ENCODE data around the gene GPC2. TPM values are rescaled to one million over a fixed set of nuclear protein-coding genes. Genes with fewer than 3 reads are reported as not detected.

Gene GPC2
- total RNA-seq, 2 experiments from 2014 or later, result 8.1 to 8.2 TPM

Small RNA genes lying within 50 kb of the gene (microRNA-seq; reads per million reads assigned to microRNA genes)
- not detected for gene MIR4658

Other genes with a start within 250 kb of the GPC2 start
- gene GJC3, start 247.8 kb downstream of the GPC2 start, total RNA-seq, result under 1 TPM in 1 of 2 experiments, not detected in 1; 0.21 TPM
- not detected for gene AZGP1, start 201.3 kb downstream of the GPC2 start, total RNA-seq
- 10 to 100 TPM; 50.4 to 54.5 TPM for gene ZKSCAN1, start 161.8 kb downstream of the GPC2 start, total RNA-seq
- gene ZSCAN21, start 127.6 kb downstream of the GPC2 start, total RNA-seq, result 1 to 10 TPM; 5.8 to 7.5 TPM
- gene ZNF3, start 95.7 kb downstream of the GPC2 start, total RNA-seq, result 10 to 100 TPM; 20.9 to 21.8 TPM
- gene COPS6, start 88.4 kb downstream of the GPC2 start, total RNA-seq, result 10 to 100 TPM; 74.0 to 78.3 TPM
- 100 to 1,000 TPM; 364 to 375 TPM for gene MCM7, start 76.0 kb downstream of the GPC2 start, total RNA-seq
- gene AP4M1, start 75.7 kb downstream of the GPC2 start, total RNA-seq, result 10 to 100 TPM; 10.8 to 13.0 TPM
- 10 to 100 TPM; 74.6 to 81.0 TPM for gene TAF6, start 58.0 kb downstream of the GPC2 start, total RNA-seq
- 10 to 100 TPM; 32.4 to 35.5 TPM for gene CNPY4, start 57.7 kb downstream of the GPC2 start, total RNA-seq
- gene MBLAC1, start 50.4 kb downstream of the GPC2 start, total RNA-seq, result 1 to 10 TPM; 4.3 to 5.7 TPM
- gene LAMTOR4, start 28.5 kb downstream of the GPC2 start, total RNA-seq, result 100 to 1,000 TPM; 134 to 143 TPM
- 10 to 100 TPM; 42.7 to 44.0 TPM for gene TRAPPC14, start 18.7 kb downstream of the GPC2 start, total RNA-seq
- gene GAL3ST4, start 8.8 kb downstream of the GPC2 start, total RNA-seq, result 1 to 10 TPM; 2.8 to 3.5 TPM
- 10 to 100 TPM; 16.5 to 20.6 TPM for gene STAG3, start 537 bp upstream of the GPC2 start, total RNA-seq
- 10 to 100 TPM; 61.6 to 64.8 TPM for gene PVRIG, start 42.6 kb upstream of the GPC2 start, total RNA-seq
- not detected for gene SPDYE3, start 130.3 kb upstream of the GPC2 start, total RNA-seq
- gene PILRB, start 180.7 kb upstream of the GPC2 start, total RNA-seq, result 10 to 100 TPM; 75.7 to 77.2 TPM
- 10 to 100 TPM in 1 of 2 experiments, 1 to 10 TPM in 1; 8.1 to 11.5 TPM for gene PILRA, start 196.1 kb upstream of the GPC2 start, total RNA-seq

Data from activated CD8-positive, alpha-beta T cell treated with anti-CD3 and anti-CD28 coated beads, Interleukin-2, amount 10 ng/mL, durations not matched to agents 7 days and 5 days (primary cell).